ENCODE results near the gene PTAFR.

- TF ChIP-seq, protein P1, sequence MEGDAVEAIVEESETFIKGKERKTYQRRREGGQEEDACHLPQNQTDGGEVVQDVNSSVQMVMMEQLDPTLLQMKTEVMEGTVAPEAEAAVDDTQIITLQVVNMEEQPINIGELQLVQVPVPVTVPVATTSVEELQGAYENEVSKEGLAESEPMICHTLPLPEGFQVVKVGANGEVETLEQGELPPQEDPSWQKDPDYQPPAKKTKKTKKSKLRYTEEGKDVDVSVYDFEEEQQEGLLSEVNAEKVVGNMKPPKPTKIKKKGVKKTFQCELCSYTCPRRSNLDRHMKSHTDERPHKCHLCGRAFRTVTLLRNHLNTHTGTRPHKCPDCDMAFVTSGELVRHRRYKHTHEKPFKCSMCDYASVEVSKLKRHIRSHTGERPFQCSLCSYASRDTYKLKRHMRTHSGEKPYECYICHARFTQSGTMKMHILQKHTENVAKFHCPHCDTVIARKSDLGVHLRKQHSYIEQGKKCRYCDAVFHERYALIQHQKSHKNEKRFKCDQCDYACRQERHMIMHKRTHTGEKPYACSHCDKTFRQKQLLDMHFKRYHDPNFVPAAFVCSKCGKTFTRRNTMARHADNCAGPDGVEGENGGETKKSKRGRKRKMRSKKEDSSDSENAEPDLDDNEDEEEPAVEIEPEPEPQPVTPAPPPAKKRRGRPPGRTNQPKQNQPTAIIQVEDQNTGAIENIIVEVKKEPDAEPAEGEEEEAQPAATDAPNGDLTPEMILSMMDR (conservative IDR thresholded peaks at IDR 0.05 in 1 of 2, IDR thresholded peaks at IDR 0.05 in 1 of 2; ENCODE audit: low read depth in 1 of 2, low read length in 2 of 2), result peak; percentile 79 to 80
- no peak for TF ChIP-seq EZH2 (IDR thresholded peaks at IDR 0.05; ENCODE audit: low read length, missing control alignments)
Observed at GRCh38 chr1:28208818-28209441, 32.4 kb upstream of the PTAFR start.
